IPS-15b (cell line): ENCODE results near the gene SFRP4.
A peak's percentile ranks its signal among the peaks of the same experiment; 100 is the strongest.
"Not testable (repeated sequence)": the region's sequence is repeated elsewhere in the genome, so short reads cannot be mapped to it uniquely, and the experiment has no call there.

Experiments used
- H3K27me3 ChIP-seq: one replicate; pipeline ENCODE4 v1.6.1; 2013; ENCODE audit warnings: low read length; ENCODE audit not compliant: control insufficient read depth, insufficient read depth
- H3K36me3 ChIP-seq: one replicate; pipeline ENCODE4 v1.6.1; 2013; ENCODE audit warnings: low read length; ENCODE audit not compliant: control insufficient read depth, insufficient read depth
- H3K4me1 ChIP-seq: one replicate; pipeline ENCODE4 v1.6.1; 2013; ENCODE audit warnings: mild to moderate bottlenecking, low read length; ENCODE audit not compliant: control insufficient read depth, insufficient read depth
- H3K4me3 ChIP-seq: one replicate; pipeline ENCODE4 v1.5.1; 2013; ENCODE audit warnings: low read depth, low read length
- H3K9ac ChIP-seq: one replicate; pipeline ENCODE4 v1.6.1; 2013; ENCODE audit warnings: low read depth, mild to moderate bottlenecking, low read length
- H3K9me3 ChIP-seq: one replicate; pipeline ENCODE4 v1.6.1; 2013; ENCODE audit warnings: mild to moderate bottlenecking, low read length; ENCODE audit not compliant: control insufficient read depth, insufficient read depth

The SFRP4 gene

GRCh38 chr7:37916673-37917660, at the start of gene SFRP4:
TSS of gene SFRP4 (minus strand) at chr7:37916817. CDS start at chr7:37916537, 280 bp downstream.
- Histone ChIP-seq H3K36me3 (no peaks in the 10 kb centered on the region), H3K9ac (peak within 1 kb of the TSS; percentile 30), H3K4me1 (no peaks in the 10 kb centered on the region), H3K4me3 (peak within 1 kb of the TSS; percentile 42), H3K27me3 (peaks cover 70% of the 10 kb centered on the region), H3K9me3 (no peaks in the 10 kb centered on the region)

GRCh38 chr7:37964196-37964595, 47.6 kb upstream of the SFRP4 start:
- H3K9ac ChIP-seq, result no peak overlapping the region
- H3K36me3 ChIP-seq, result no peaks in the 10 kb centered on the region
- no peak overlapping the region for H3K4me3 ChIP-seq
- H3K4me1 ChIP-seq, result no peaks in the 10 kb centered on the region
- H3K27me3 ChIP-seq, result no peaks in the 10 kb centered on the region
- no peaks in the 10 kb centered on the region for H3K9me3 ChIP-seq

- Histone ChIP-seq H3K9me3 (no peaks in the 10 kb centered on the region), H3K9ac (no peak overlapping the region), H3K4me1 (no peaks in the 10 kb centered on the region), H3K36me3 (no peaks in the 10 kb centered on the region), H3K27me3 (no peaks in the 10 kb centered on the region), H3K4me3 (no peak overlapping the region)
These were observed 44.6 kb upstream of the SFRP4 start for GRCh38 chr7:37961251-37961650.

GRCh38 chr7:37960483-37960882, 43.9 kb upstream of the SFRP4 start:
- Histone ChIP-seq H3K9ac (no peak overlapping the region), H3K4me3 (no peak overlapping the region), H3K4me1 (no peaks in the 10 kb centered on the region), H3K36me3 (no peaks in the 10 kb centered on the region), H3K9me3 (no peaks in the 10 kb centered on the region), H3K27me3 (no peaks in the 10 kb centered on the region)

- no peaks in the 10 kb centered on the region for H3K9me3 ChIP-seq
- no peaks in the 10 kb centered on the region for H3K36me3 ChIP-seq
- H3K27me3 ChIP-seq, result no peaks in the 10 kb centered on the region
- H3K4me3 ChIP-seq, result no peak overlapping the region
- H3K4me1 ChIP-seq, result no peaks in the 10 kb centered on the region
- no peak overlapping the region for H3K9ac ChIP-seq
These were observed 40.8 kb upstream of the SFRP4 start for GRCh38 chr7:37957221-37957970.

- Histone ChIP-seq H3K4me1 (no peaks in the 10 kb centered on the region), H3K4me3 (no peak overlapping the region), H3K36me3 (no peaks in the 10 kb centered on the region), H3K9ac (no peak overlapping the region), H3K9me3 (no peaks in the 10 kb centered on the region), H3K27me3 (no peaks in the 10 kb centered on the region)
These were observed 40.2 kb upstream of the SFRP4 start for GRCh38 chr7:37956791-37957190.

GRCh38 chr7:37954217-37954616, 37.6 kb upstream of the SFRP4 start:
- H3K9ac ChIP-seq, H3K36me3 ChIP-seq, H3K4me1 ChIP-seq, H3K9me3 ChIP-seq, H3K4me3 ChIP-seq, H3K27me3 ChIP-seq: not testable (repeated sequence)

- Histone ChIP-seq H3K4me1 (no peaks in the 10 kb centered on the region), H3K36me3 (no peaks in the 10 kb centered on the region), H3K4me3 (no peak overlapping the region), H3K27me3 (no peaks in the 10 kb centered on the region), H3K9ac (no peak overlapping the region), H3K9me3 (no peaks in the 10 kb centered on the region)
These were observed 35.6 kb upstream of the SFRP4 start for GRCh38 chr7:37952240-37952639.

- no peaks in the 10 kb centered on the region for H3K27me3 ChIP-seq
These were observed 31.3 kb upstream of the SFRP4 start for GRCh38 chr7:37947941-37948210.

GRCh38 chr7:37947138-37947940, 30.7 kb upstream of the SFRP4 start:
- Histone ChIP-seq H3K27me3 (no peaks in the 10 kb centered on the region), H3K9me3 (no peaks in the 10 kb centered on the region), H3K9ac (no peak overlapping the region), H3K36me3 (no peaks in the 10 kb centered on the region), H3K4me1 (peaks cover 5% of the 10 kb centered on the region), H3K4me3 (no peak overlapping the region)

More at GRCh38 chr7:37947941-37948210, 31.3 kb upstream of the SFRP4 start:
- H3K9me3 ChIP-seq, result no peaks in the 10 kb centered on the region
- no peaks in the 10 kb centered on the region for H3K36me3 ChIP-seq
- peaks cover 2% of the 10 kb centered on the region for H3K4me1 ChIP-seq
- no peak overlapping the region for H3K4me3 ChIP-seq
- no peak overlapping the region for H3K9ac ChIP-seq

- no peaks in the 10 kb centered on the region for H3K27me3 ChIP-seq
These were observed 28.7 kb upstream of the SFRP4 start for GRCh38 chr7:37945336-37945735.

More at GRCh38 chr7:37945336-37945735, 28.7 kb upstream of the SFRP4 start:
- H3K9ac ChIP-seq, result no peak overlapping the region
- H3K9me3 ChIP-seq, result no peaks in the 10 kb centered on the region
- H3K4me1 ChIP-seq, result peaks cover 5% of the 10 kb centered on the region
- H3K36me3 ChIP-seq, result no peaks in the 10 kb centered on the region
- H3K4me3 ChIP-seq, result no peak overlapping the region
